ENCODE data around the gene IL31RA.

DNA sequence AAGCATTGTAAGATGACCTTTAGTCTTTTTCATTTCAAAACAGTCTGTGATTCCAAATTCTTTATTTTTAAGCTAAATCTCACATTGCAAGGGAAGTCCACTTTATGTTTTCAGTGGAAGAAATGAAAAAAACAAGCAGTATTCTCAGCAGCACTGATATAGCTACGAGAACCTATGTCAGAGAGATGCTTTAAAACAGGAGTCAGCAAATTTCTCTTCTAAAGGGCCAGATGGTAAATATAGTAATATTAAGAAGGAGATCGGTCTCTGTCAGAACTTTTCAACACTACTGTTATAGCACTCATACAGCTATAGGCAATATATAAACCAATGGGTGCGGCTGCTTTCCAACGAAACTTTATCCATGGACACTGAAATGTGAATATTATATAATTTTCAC, 18.7 kb downstream of the IL31RA start:
- no peak for TF ChIP-seq EP300 (IDR thresholded peaks at IDR 0.05)
- TF ChIP-seq, protein P1, sequence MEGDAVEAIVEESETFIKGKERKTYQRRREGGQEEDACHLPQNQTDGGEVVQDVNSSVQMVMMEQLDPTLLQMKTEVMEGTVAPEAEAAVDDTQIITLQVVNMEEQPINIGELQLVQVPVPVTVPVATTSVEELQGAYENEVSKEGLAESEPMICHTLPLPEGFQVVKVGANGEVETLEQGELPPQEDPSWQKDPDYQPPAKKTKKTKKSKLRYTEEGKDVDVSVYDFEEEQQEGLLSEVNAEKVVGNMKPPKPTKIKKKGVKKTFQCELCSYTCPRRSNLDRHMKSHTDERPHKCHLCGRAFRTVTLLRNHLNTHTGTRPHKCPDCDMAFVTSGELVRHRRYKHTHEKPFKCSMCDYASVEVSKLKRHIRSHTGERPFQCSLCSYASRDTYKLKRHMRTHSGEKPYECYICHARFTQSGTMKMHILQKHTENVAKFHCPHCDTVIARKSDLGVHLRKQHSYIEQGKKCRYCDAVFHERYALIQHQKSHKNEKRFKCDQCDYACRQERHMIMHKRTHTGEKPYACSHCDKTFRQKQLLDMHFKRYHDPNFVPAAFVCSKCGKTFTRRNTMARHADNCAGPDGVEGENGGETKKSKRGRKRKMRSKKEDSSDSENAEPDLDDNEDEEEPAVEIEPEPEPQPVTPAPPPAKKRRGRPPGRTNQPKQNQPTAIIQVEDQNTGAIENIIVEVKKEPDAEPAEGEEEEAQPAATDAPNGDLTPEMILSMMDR (IDR thresholded peaks at IDR 0.05): no peak

Data from upper lobe of left lung (tissue), 4 donors.